ENCODE data around the gene GALNT14.
"Not testable (repeated sequence)": the region's sequence is repeated elsewhere in the genome, so short reads cannot be mapped to it uniquely, and the experiment has no call there.

GALNT14 gene

DNA sequence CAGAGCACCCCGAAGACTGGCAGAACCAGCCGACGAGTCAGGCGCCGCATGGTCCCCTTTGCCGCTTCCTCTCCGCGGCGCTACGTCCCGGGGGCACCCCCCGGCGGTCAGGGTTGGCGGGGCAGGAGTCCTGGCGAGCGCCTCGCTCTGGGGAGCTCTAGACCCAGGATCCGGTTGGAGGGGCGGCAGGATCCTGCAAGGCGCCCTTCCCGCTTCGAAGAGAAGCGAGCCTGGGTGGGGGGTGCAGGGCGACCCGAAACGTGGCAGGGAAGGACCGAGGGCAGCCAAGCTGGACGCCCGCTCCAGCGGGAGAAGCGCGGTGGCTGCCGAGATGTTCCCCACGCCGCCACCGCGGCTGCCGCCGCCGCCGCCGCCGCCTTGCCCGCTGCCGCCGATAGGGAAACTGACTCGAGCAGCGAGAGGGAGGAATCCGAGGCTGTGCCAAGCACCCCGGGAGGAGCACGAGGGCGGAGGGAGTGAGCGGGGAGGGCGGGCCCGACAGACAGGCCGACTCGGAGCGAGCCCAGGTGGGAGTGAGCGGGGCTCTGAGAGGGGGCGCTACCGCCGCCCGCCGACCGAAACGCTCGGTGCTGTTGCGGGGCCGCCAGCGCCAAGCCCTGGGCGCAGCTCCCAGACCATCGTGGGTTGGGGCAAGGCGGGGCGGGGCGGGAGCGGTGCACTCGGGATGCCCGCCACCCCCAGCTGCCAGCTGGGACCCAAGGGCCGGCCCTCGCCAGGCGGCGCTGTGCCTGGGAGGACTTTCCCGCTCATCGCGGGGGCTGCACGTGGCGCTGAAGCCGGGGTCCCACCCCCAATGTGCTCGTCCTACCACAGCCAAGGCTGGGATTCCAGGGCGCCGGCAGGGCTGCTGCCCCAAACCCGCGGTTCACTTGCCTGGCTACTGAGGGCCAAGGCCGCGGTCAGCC, at the start of gene GALNT14:
Gene GALNT14, minus strand, starts transcription at position 404 of the 926 bp plus-strand sequence. Its CDS starts 354 bp downstream, at position 50.
- DNase-seq, result no peak

DNA sequence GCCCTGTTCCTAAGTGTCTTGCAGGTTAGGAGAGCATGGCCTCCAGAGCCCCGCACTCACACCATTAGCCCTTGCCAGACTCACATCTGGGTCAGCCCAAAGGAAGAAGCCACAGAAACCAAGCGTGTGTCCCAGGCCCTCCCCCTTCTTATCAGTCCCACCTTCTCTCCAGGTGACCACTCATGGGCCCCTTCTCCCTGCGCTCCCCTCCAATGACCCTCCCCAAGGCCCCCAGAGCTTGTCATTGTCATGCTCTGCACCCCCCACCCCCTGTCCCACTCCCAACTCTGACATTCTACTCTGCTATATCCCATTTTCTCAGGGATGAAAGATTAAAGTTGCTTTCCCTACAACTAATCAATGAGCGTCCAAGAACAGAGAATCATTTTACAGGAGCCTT, 48.9 kb upstream of the GALNT14 start:
- DNase-seq, result no peak

DNA sequence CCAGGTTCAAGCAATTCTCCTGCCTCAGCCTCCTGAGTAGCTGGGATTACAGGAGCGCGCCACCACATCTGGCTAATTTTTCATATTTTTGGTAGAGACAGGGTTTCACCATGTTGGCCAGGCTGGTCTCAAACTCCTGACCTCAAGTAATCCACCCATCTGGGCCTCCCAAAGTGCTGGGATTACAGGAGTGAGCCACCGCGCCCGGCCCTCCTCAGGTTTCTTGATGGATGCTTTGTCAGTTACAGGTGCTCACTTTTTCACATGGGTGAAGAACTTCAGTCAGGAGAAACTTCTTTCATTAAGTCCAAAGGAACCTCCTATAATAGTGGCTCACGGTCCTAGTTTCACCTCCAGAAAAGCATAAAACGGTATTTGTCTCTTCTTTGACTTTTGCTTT, 45.7 kb upstream of the GALNT14 start:
- not testable (repeated sequence) for DNase-seq

GRCh38 chr2:31176742-31177141, 38.5 kb upstream of the GALNT14 start:
- no peak for DNase-seq

DNA sequence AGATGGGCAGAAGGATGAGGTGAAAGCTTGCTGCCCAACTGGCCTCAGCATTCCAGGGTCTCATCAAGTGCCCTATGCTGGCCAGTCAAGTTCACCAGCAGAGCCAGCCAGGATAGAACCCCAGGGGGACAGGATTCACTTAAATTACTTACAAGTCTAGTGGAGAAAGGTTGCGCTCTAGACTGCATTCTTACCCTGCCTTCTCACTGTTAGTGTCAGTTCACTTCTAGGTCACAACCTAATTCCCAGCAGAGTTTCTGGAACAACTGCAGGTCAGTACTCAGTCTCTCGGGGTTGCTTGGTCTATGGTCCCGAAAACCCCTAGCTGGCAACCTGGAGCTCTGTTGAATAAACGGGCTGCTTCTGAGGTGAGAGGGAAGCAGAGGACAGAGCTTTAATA, 32.9 kb upstream of the GALNT14 start:
- DNase-seq, result no peak

DNA sequence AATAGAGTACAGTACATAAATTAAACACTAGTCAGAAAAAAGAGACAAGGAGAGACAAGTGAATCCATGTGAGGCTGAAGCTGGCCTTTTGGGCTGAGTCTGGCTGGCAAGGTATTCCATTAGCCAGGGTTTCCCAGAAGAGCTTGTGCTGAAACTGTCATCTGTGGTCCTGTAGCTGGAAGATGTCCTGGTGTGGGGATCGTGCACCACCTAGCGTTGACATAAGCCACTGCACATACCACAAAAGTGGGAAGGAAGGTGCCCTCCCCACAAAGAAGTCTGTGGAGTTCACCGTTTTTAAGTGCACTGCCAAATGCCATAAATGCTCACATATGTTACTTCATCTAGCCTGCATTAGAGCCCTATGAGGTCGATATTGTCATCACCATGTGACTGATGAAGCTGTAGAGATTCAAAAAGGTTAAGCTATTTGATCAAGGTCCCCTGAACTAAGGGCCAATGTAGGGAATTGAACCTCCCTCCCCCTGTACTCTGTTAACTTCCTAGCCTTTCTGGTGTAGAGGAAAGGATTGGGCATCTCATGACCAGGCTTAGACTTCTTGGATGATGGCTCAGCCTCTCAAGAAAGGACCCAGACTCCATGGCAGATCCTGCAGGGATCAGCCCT, 31.9 kb upstream of the GALNT14 start:
- DNase-seq, result peak; percentile 25

DNA sequence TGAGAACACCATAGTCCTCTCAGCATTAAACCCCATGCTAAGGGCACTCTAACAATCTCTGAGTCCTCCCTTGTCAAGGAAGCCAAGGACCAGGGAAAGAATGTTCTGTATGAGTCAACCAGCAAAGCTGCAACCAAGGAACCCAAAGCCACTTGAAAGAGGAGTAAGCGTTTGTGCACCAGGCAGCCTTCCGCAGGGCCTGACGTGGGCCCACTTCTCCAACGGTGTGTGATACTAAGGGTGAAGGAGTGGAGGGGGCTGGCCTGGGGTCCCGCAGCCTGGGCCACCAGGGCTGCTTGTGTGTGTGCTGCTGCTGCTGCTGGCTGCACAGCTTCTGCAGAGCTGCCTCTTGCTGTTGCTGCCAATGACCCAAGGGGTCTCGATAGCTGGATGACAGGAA, 30.1 kb upstream of the GALNT14 start:
- no peak for DNase-seq

DNA sequence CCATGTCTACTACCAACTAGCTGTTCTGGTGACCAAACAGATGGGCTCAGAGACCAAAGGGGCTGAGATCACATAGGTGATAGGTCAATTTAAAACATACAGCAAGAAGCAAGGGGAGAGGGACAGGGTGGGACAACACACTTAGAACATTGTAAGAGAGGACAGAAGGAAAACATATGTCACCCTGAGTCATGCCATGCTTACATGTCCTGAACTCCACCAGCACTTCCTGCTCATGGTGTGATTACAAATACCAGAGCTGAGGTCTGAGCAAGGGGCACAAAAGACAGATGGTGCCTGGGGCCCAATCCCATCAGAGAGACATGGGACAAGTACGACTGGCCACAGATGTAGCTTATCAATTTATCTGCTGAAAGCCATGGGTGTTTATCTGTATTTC, 28.7 kb upstream of the GALNT14 start:
- no peak for DNase-seq

- DNase-seq, result no peak
Measured at GRCh38 chr2:31163011-31163539, 24.8 kb upstream of the GALNT14 start.

DNA sequence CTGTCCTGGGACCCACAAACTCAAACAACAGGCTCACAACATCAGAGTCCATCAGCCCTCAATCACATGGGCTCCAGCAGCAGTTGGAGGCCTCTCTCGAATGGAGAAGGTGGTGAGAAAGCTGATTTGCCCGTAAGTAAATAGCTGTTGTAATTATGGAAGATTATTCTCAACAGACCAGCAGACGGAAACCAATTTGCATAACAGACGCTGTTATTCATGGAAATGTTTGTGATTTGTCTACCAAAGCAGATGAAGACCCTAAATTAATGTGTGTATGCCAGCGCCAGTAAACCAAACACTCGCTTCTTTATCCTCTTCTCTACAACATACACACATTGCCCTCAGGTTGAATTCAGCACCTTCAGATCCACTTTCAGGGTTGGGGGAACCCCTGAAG, 23.4 kb upstream of the GALNT14 start:
- DNase-seq, result no peak

GRCh38 chr2:31151501-31151900, 13.3 kb upstream of the GALNT14 start:
- no peak for DNase-seq

GRCh38 chr2:31150120-31150670, 12.0 kb upstream of the GALNT14 start:
- DNase-seq, result no peak

- DNase-seq, result no peak
Measured at GRCh38 chr2:31148514-31148913, 10.3 kb upstream of the GALNT14 start.

DNA sequence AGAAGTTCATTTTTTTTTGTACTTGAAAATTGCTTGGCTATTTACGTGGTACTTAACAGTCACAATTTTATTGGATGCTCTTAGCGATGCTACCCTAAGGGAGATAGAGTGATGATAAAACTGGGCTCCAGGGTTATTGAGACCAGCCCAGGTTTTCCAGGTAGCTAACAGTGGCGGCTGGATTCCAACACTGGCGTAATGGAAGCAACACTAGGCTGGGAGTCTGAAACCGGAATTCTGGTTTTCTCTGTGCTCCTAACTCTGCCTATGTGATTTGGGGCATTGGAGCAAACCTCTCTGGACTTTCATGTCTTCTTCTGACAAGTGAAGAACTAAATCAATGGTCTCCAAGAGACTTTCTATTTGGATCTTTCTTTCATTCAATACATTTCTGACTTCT, 9.4 kb upstream of the GALNT14 start:
- DNase-seq, result no peak

DNA sequence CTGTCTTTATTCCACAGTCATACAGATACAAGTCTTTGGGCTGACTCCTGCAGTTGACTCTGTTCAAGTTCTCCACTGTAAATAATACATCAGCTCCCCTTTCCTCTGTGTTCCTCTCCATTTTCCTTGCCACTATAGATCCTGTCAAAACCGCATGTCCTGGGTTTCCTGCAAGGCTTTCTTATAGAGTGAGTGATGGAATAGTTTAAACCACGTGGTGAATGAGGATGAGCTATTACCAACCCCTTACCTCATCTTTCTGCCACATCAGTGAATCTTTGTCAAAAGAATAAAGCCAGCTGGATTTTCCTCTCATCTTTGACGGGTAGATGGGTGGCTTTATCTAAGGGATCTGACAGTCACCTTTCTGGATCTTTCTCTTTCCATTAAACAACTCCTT, 3.9 kb upstream of the GALNT14 start:
- DNase-seq, result no peak

DNA sequence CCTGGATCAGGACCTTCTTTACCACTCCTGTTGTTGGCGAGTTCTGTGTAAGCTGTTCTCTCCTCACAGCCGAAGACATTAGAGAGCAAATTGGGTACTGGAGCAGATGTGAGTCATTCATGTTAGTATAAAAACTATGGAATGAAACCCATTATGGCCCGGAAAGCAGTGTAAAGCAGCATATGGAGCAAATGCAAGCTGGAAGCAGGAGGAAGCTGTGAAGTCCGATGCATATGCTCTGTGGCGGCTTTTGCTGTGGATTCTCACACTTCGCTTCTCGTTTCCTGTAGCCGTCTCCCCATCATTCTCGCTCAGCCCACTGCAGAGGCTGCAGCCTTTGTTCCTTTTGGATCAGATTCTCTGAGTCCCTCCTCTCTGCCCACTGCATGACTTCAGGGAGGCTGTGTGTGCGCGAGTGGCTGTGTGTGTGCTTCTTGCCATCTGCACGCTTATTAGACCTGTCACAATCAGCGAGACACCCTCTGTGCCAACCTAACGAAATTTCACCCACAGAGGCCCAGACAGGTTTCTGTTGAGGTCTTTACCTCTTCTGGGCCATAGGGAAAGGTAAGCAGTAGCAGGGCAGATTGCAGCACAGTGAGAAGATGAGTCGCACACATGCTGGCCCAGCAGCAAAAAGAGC, 3.3 kb upstream of the GALNT14 start:
- DNase-seq, result no peak

- DNase-seq, result no peak
Measured at GRCh38 chr2:31140151-31140550, 1.9 kb upstream of the GALNT14 start.

- no peak for DNase-seq
Measured at GRCh38 chr2:31139671-31140070, 1.4 kb upstream of the GALNT14 start.

DNA sequence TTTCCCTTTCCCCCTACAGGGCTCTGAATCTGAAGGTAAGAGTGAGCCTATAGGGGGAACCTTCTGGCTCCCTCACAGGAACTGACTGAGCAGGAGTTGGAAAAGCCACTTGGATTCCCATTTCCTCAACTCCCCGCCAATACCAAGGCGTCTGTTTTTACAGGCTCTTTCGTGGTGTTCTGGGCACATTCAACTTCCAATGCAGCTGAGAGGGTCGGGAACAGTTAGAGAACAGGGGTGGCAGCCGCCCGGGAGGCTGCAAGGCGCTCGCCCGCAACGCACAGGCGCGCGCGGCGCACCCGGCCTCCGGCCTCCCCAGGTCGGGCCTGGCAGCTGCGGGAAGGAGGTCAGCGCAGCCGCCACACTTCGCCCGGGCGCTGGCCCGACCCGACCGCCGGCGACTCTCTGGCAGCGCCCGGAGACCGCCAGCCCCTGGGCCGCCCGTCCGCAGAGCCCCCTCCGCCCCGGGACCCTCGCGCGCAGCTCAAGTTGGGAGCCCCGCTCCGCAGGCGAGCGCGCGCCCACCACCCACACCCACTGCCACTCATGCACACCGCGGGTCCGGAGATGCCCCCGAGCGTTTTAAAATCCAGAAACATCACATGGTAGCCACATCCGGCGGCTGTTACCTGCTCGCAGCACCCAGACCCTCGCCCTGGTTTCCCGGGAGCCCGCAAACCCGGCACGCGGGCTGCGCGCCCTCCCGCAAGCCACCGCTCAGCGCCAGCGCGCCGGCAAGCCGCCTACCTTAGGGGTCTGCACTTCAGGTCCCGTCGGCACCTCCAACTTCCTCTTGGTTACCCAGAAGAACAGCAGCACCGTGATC, 816 bp downstream of the GALNT14 start:
- no peak for DNase-seq

- no peak for DNase-seq
Measured at GRCh38 chr2:31136732-31137131, 1.5 kb downstream of the GALNT14 start.

DNA sequence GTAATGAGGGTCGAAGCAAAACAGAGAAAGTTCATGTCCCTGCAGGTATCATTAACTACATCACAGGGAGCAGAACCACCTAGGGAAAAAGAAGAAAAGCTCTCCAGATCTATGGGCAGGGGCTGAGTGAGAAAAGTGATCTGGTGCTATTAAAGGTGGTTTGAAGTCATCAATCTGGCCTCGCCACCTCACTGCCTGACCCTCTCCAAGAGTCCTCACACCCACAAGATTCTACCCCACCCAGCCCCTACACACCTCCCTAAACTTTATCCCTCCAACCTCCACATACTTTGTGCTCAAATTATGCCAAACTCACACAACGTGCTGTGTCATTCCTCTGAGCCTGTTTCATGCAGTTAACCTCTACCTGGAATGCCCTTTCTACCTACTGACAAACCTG, 2.2 kb downstream of the GALNT14 start:
- DNase-seq, result no peak

DNA sequence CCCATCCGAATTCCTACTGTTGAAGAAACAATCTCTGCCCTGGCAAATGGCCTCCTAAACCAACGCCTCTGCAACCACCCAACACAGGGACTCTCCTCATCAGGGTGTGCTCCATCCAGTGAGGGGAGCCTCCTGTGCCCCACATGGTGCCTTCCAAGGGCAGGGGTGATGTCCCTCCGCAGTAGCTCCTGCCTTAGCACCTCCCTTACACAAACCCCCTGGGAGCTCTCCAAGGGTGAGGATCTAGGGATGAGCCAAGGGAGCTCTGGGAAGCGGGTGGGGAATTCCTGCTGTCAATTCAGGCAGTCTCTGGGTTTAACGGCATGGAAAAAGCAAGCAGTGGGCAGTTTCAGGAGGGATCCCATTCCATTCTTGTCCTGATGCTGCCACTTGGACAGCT, 3.8 kb downstream of the GALNT14 start:
- no peak for DNase-seq
